ENCODE data around the gene USP36.

The USP36 gene

GRCh38 chr17:78796517-78796900, 44.1 kb downstream of the USP36 start:
- H3K27ac ChIP-seq, result no peak overlapping the region
- DNase-seq (ENCODE audit: low read depth, low spot score), result no peak

GRCh38 chr17:78795861-78796516, 44.6 kb downstream of the USP36 start:
- DNase-seq (ENCODE audit: low read depth, low spot score), result no peak
- H3K27ac ChIP-seq, result no peak overlapping the region

- no peak for DNase-seq (ENCODE audit: low read depth, low spot score)
- no peak overlapping the region for H3K27ac ChIP-seq
Measured at GRCh38 chr17:78794864-78795640, 45.6 kb downstream of the USP36 start.

GRCh38 chr17:78794399-78794798, 46.2 kb downstream of the USP36 start:
- no peak overlapping the region for H3K27ac ChIP-seq
- no peak for DNase-seq (ENCODE audit: low read depth, low spot score)

- no peak for DNase-seq (ENCODE audit: low read depth, low spot score)
- no peak overlapping the region for H3K27ac ChIP-seq
Measured at GRCh38 chr17:78793968-78794367, 46.6 kb downstream of the USP36 start.

- DNase-seq (ENCODE audit: low read depth, low spot score), result no peak
- no peak overlapping the region for H3K27ac ChIP-seq
Measured at GRCh38 chr17:78793415-78793814, 47.2 kb downstream of the USP36 start.

GRCh38 chr17:78791840-78792709, 48.5 kb downstream of the USP36 start:
- DNase-seq (ENCODE audit: low read depth, low spot score), result no peak
- peak overlapping the region; percentile 66 for H3K27ac ChIP-seq

- DNase-seq (ENCODE audit: low read depth, low spot score), result no peak
- H3K27ac ChIP-seq, result peak overlapping the region; percentile 66
Measured at GRCh38 chr17:78790552-78790951, 50.1 kb downstream of the USP36 start.

GRCh38 chr17:78789663-78790181, 50.9 kb downstream of the USP36 start:
- H3K27ac ChIP-seq, result peak overlapping the region; percentile 66
- DNase-seq (ENCODE audit: low read depth, low spot score), result no peak

GRCh38 chr17:78789149-78789662, 51.4 kb downstream of the USP36 start:
- H3K27ac ChIP-seq, result peak overlapping the region; percentile 66
- DNase-seq (ENCODE audit: low read depth, low spot score), result no peak

GRCh38 chr17:78788451-78788850, 52.2 kb downstream of the USP36 start:
- no peak overlapping the region for H3K27ac ChIP-seq

GRCh38 chr17:78787444-78787843, 53.2 kb downstream of the USP36 start:
- H3K27ac ChIP-seq, result peak overlapping the region; percentile 10
- no peak for DNase-seq (ENCODE audit: low read depth, low spot score)

More at GRCh38 chr17:78788451-78788850, 52.2 kb downstream of the USP36 start:
- no peak for DNase-seq (ENCODE audit: low read depth, low spot score)

- H3K27ac ChIP-seq, result no peak overlapping the region
- DNase-seq (ENCODE audit: low read depth, low spot score), result no peak
Measured at GRCh38 chr17:78785663-78786057, 55.0 kb downstream of the USP36 start.

GRCh38 chr17:78785011-78785662, 55.5 kb downstream of the USP36 start:
- H3K27ac ChIP-seq, result no peak overlapping the region
- DNase-seq (ENCODE audit: low read depth, low spot score), result no peak

GRCh38 chr17:78784352-78784751, 56.3 kb downstream of the USP36 start:
- no peak for DNase-seq (ENCODE audit: low read depth, low spot score)
- H3K27ac ChIP-seq, result no peak overlapping the region

GRCh38 chr17:78783711-78784324, 56.8 kb downstream of the USP36 start:
- DNase-seq (ENCODE audit: low read depth, low spot score), result no peak
- peak overlapping the region; percentile 75 for H3K27ac ChIP-seq

GRCh38 chr17:78781893-78782304, 58.7 kb downstream of the USP36 start, which contains the start of gene CYTH1:
CYTH1 (minus strand) TSS chr17:78782273; CDS start chr17:78782223, 50 bp downstream.
- no peak for DNase-seq (ENCODE audit: low read depth, low spot score)
- H3K27ac ChIP-seq, result peak within 1 kb of the TSS; percentile 75

- DNase-seq (ENCODE audit: low read depth, low spot score), result no peak
- H3K27ac ChIP-seq, result peak overlapping the region; percentile 70
Measured at GRCh38 chr17:78781104-78781892, 59.3 kb downstream of the USP36 start.

Measured in epithelial cell of prostate (primary cell).